Neural cell (in vitro differentiated cells): ENCODE results near the gene CIC.

Experiments
- CTCF ChIP-seq: fragments of 450-650 bp; IDR thresholded peaks from 2 replicates; pipeline ENCODE4 v1.5.1; 2014; ENCODE audit warnings: antibody characterized with exemption, mild to moderate bottlenecking, moderate library complexity; ENCODE audit not compliant: poor library complexity, severe bottlenecking
- EP300 ChIP-seq: fragments of 450-650 bp; conservative IDR thresholded peaks from 2 replicates; pipeline ENCODE4 v1.6.1; 2014; ENCODE audit warnings: antibody characterized with exemption, mild to moderate bottlenecking, moderate library complexity; ENCODE audit not compliant: poor library complexity, severe bottlenecking
- EZH2 ChIP-seq: fragments of 200-600, 300-800 bp; shearing (Covaris generic), sonication (generic); IDR thresholded peaks from 2 replicates; pipeline ENCODE4 v1.6.1; 2014; ENCODE audit warnings: antibody characterized with exemption, low read length, borderline replicate concordance, mild to moderate bottlenecking; ENCODE audit not compliant: insufficient read depth, poor library complexity, severe bottlenecking
- MXI1 ChIP-seq: fragments of 450-650 bp; conservative IDR thresholded peaks from 2 replicates; pipeline ENCODE4 v1.6.1; 2014; ENCODE audit warnings: antibody characterized with exemption, mild to moderate bottlenecking; ENCODE audit not compliant: poor library complexity, severe bottlenecking
- POLR2AphosphoS5 ChIP-seq: IDR thresholded peaks from 2 replicates; pipeline ENCODE4 v1.6.1; 2012
- REST ChIP-seq: IDR thresholded peaks from 2 replicates; pipeline ENCODE4 v1.6.1; 2012; ENCODE audit warnings: borderline replicate concordance
- SMC3 ChIP-seq: fragments of 450-650 bp; conservative IDR thresholded peaks from 2 replicates; pipeline ENCODE4 v1.6.1; 2014; ENCODE audit warnings: antibody characterized with exemption, mild to moderate bottlenecking, moderate library complexity; ENCODE audit not compliant: poor library complexity
- TAF1 ChIP-seq: IDR thresholded peaks from 2 replicates; pipeline ENCODE4 v1.6.1; 2012; ENCODE audit warnings: low read depth

GRCh38 chr19:42274065-42274682 is 5.1 kb downstream of the CIC start:
- TF ChIP-seq CTCF (no peak), EZH2 (no peak), REST (no peak), TAF1 (no peak), POLR2AphosphoS5 (no peak), MXI1 (no peak), EP300 (no peak), SMC3 (no peak)
